ENCODE data around the gene IPO13. TPM values are rescaled to one million over a fixed set of nuclear protein-coding genes. Genes with fewer than 3 reads are reported as not detected.

IPO13 gene
- total RNA-seq, 4 donors from 2014 or later: 9.1 to 36.5 (median 32.0) TPM

GRCh38 chr1:43942411-43942810, 4.3 kb upstream of the IPO13 start:
- Histone ChIP-seq H3K27me3 (no peaks in the 10 kb centered on the region), H3K4me1 (peaks cover 0 to 11% (median 8%) of the 10 kb centered on the region in 4 donors), H3K4me3 (no peak overlapping the region), H3K36me3 (no peaks in the 10 kb centered on the region), H3K27ac (no peak overlapping the region), H3K9me3 (no peaks in the 10 kb centered on the region)
- no peak for DNase-seq
- no peak for TF ChIP-seq POLR2A (IDR thresholded peaks at IDR 0.05)
- TF ChIP-seq CTCF (IDR thresholded peaks at IDR 0.05): no peak

GRCh38 chr1:43944860-43945259, 1.9 kb upstream of the IPO13 start:
- H3K4me1 ChIP-seq: peaks cover 5 to 27% (median 13%) of the 10 kb centered on the region in 4 donors
- no peaks in the 10 kb centered on the region for H3K9me3 ChIP-seq
- no peak for DNase-seq
- no peaks in the 10 kb centered on the region for H3K27me3 ChIP-seq
- no peak overlapping the region for H3K27ac ChIP-seq
- TF ChIP-seq POLR2A (IDR thresholded peaks at IDR 0.05) (no peak), CTCF (IDR thresholded peaks at IDR 0.05) (no peak)
- H3K4me3 ChIP-seq: no peak overlapping the region
- peaks cover 0 to 4% (median 0%) of the 10 kb centered on the region in 3 donors for H3K36me3 ChIP-seq

- no peaks in the 10 kb centered on the region for H3K9me3 ChIP-seq
- no peaks in the 10 kb centered on the region for H3K27me3 ChIP-seq
- TF ChIP-seq CTCF (IDR thresholded peaks at IDR 0.05) (no peak), POLR2A (IDR thresholded peaks at IDR 0.05) (no peak)
- peak overlapping the region; percentile 93 to 96 (median 96) for H3K27ac ChIP-seq
- peaks cover 0 to 13% (median 0%) of the 10 kb centered on the region in 3 donors for H3K36me3 ChIP-seq
- peak overlapping the region; percentile 48 to 76 (median 74) for H3K4me3 ChIP-seq
- H3K4me1 ChIP-seq: peaks cover 5 to 27% (median 13%) of the 10 kb centered on the region in 4 donors
- DNase-seq: no peak
Measured at GRCh38 chr1:43945674-43946235, 995 bp upstream of the IPO13 start.

- no peak for DNase-seq
- Histone ChIP-seq H3K27ac (peak overlapping the region; percentile 93 to 96 (median 96)), H3K9me3 (no peaks in the 10 kb centered on the region), H3K36me3 (peaks cover 0 to 14% (median 0%) of the 10 kb centered on the region in 3 donors), H3K4me1 (peaks cover 5 to 27% (median 13%) of the 10 kb centered on the region in 4 donors), H3K27me3 (no peaks in the 10 kb centered on the region), H3K4me3 (peak overlapping the region; percentile 48 to 76 (median 74))
- TF ChIP-seq POLR2A (IDR thresholded peaks at IDR 0.05) (no peak), CTCF (IDR thresholded peaks at IDR 0.05) (no peak)
Measured at GRCh38 chr1:43947061-43947873, 517 bp downstream of the IPO13 start.

GRCh38 chr1:43947874-43948437, 1.2 kb downstream of the IPO13 start:
- peaks cover 0 to 14% (median 0%) of the 10 kb centered on the region in 3 donors for H3K36me3 ChIP-seq
- H3K27ac ChIP-seq: peak overlapping the region in 1 of 4 donors; percentile 96
- peaks cover 5 to 27% (median 13%) of the 10 kb centered on the region in 4 donors for H3K4me1 ChIP-seq
- H3K9me3 ChIP-seq: no peaks in the 10 kb centered on the region
- no peaks in the 10 kb centered on the region for H3K27me3 ChIP-seq
- peak overlapping the region; percentile 48 to 76 (median 74) for H3K4me3 ChIP-seq
- no peak for TF ChIP-seq CTCF (IDR thresholded peaks at IDR 0.05)
- no peak for TF ChIP-seq POLR2A (IDR thresholded peaks at IDR 0.05)
- DNase-seq: no peak
